Mucosa of descending colon (tissue), 3 donors: ENCODE results near the gene SPARCL1. TPM values are rescaled to one million over a fixed set of nuclear protein-coding genes. Genes with fewer than 3 reads are reported as not detected.

Experiments used
- ATAC-seq: fragments of 200-7000 bp; cut with Tn5 transposase; one replicate; pipeline ENCODE4 v1.9.1; 2020; ENCODE audit warnings: mild to moderate bottlenecking, moderate library complexity
- DNase-seq, 3 donors: peaks; one replicate each; pipeline ENCODE4 v3.0.0-alpha.2; 2020
- H3K36me3 ChIP-seq: fragments of 200-600 bp; one replicate; pipeline ENCODE4 v1.8.0; 2021; ENCODE audit warnings: low read depth, mild to moderate bottlenecking
- H3K4me1 ChIP-seq: fragments of 200-600 bp; one replicate; pipeline ENCODE4 v1.8.0; 2021; ENCODE audit warnings: low read depth, mild to moderate bottlenecking
- H3K4me3 ChIP-seq: fragments of 200-600 bp; one replicate; pipeline ENCODE4 v1.8.0; 2021; ENCODE audit warnings: mild to moderate bottlenecking
- H3K9me3 ChIP-seq: fragments of 200-600 bp; one replicate; pipeline ENCODE4 v1.8.0; 2021; ENCODE audit warnings: mild to moderate bottlenecking
- CTCF ChIP-seq: fragments of 200-600 bp; IDR thresholded peaks from one replicate; pipeline ENCODE4 v1.8.0; 2022; ENCODE audit warnings: antibody characterized with exemption, mild to moderate bottlenecking
- intact Hi-C, 2 donors: fragments of 100-400 bp; cut with DNase I in 1 of 2; cut with micrococcal nuclease in 1 of 2; formaldehyde crosslinking; loops; one replicate each; pipeline versions ENCODE4 v1.11.0 to v1.11.1; 2022; cut with DNase I, micrococcal nuclease
- total RNA-seq, 3 donors: library from RNA; stranded (reverse); fragmentation: NEBNext Ultra II Directional in 2 of 3; extraction: Animal tissue kit (Norgen Biotek cat#: 25700) in 2 of 3; gene quantifications; one replicate each; pipeline versions ENCODE4 v1.2.1 to v1.2.4, GENCODE V29; 2021 to 2023
- donor health status: DM: no; HTN: no; CAD: no; lungs with moderate emphysema.
- donor health status: DM: no; HTN: no; CAD: no.
- donor health status: DM: no; HTN: yes; CAD: no.

Gene SPARCL1
- total RNA-seq, 3 donors from 2014 or later = 33.6 to 544 (median 78.4) TPM

GRCh38 chr4:87444741-87445140 is 84.4 kb downstream of the SPARCL1 start:
- intact Hi-C loops = no loop called here
- Histone ChIP-seq H3K4me3 (no peak overlapping the region), H3K4me1 (no peaks in the 10 kb centered on the region), H3K9me3 (no peaks in the 10 kb centered on the region), H3K36me3 (no peaks in the 10 kb centered on the region)
- no peak for DNase-seq
- TF ChIP-seq CTCF = no peak
- ATAC-seq = no peak

GRCh38 chr4:87442889-87443288 is 86.3 kb downstream of the SPARCL1 start:
- H3K36me3 ChIP-seq = no peaks in the 10 kb centered on the region
- TF ChIP-seq CTCF = no peak
- ATAC-seq (no peak), DNase-seq (no peak)
- no peaks in the 10 kb centered on the region for H3K4me1 ChIP-seq
- intact Hi-C loops = no loop called here
- no peak overlapping the region for H3K4me3 ChIP-seq
- no peaks in the 10 kb centered on the region for H3K9me3 ChIP-seq

GRCh38 chr4:87433342-87433741 is 95.8 kb downstream of the SPARCL1 start:
- Histone ChIP-seq H3K4me3 (no peak overlapping the region), H3K36me3 (no peaks in the 10 kb centered on the region), H3K4me1 (no peaks in the 10 kb centered on the region), H3K9me3 (no peaks in the 10 kb centered on the region)
- intact Hi-C loops = no loop called here
- ATAC-seq = no peak
- DNase-seq = no peak
- no peak for TF ChIP-seq CTCF

- ATAC-seq (no peak), DNase-seq (no peak)
- Histone ChIP-seq H3K36me3 (no peaks in the 10 kb centered on the region), H3K4me3 (no peak overlapping the region), H3K4me1 (no peaks in the 10 kb centered on the region), H3K9me3 (no peaks in the 10 kb centered on the region)
- intact Hi-C loops = no loop called here
- TF ChIP-seq CTCF = no peak
Measured at GRCh38 chr4:87430038-87430437, 99.1 kb downstream of the SPARCL1 start.

- H3K4me1 ChIP-seq = peaks cover 3% of the 10 kb centered on the region
- intact Hi-C loops = no loop called here
- H3K4me3 ChIP-seq = no peak overlapping the region
- no peaks in the 10 kb centered on the region for H3K36me3 ChIP-seq
- no peaks in the 10 kb centered on the region for H3K9me3 ChIP-seq
- ATAC-seq (no peak), DNase-seq (no peak)
- no peak for TF ChIP-seq CTCF
Measured at GRCh38 chr4:87428979-87429378, 100.2 kb downstream of the SPARCL1 start.

GRCh38 chr4:87427518-87427868 is 101.7 kb downstream of the SPARCL1 start:
- ATAC-seq = no peak
- no peaks in the 10 kb centered on the region for H3K36me3 ChIP-seq
- no peak overlapping the region for H3K4me3 ChIP-seq
- H3K9me3 ChIP-seq = no peaks in the 10 kb centered on the region
- no peak for TF ChIP-seq CTCF
- H3K4me1 ChIP-seq = peaks cover 8% of the 10 kb centered on the region
- DNase-seq = no peak
- intact Hi-C loops = no loop called here
